ENCODE measurements around the gene CEPT1.
"Not testable (repeated sequence)": the region's sequence is repeated elsewhere in the genome, so short reads cannot be mapped to it uniquely, and the experiment has no call there.

The CEPT1 gene

DNA sequence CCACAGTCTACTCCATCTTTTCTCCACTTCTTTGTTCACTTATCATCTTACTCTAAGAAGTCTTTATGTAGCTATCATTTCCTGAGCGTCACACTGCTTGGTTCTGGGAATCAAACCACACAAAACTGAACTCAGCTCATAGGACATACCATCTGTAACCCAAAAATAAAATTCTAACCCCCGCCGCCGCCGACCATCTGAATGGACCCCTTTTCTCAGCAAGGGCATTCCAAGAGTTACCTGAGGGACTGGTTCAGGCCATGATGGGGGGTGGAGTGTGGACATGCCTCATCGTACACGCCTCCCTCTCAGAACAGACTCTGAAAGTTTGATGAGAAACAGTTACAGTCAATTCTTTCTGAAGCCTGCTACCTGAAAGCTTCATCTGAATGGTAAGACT lies 74.9 kb downstream of the CEPT1 start:
- H3K27ac ChIP-seq = no peak overlapping the region
- intact Hi-C loops (cut with DNase I; ENCODE audit: low total_unique reads) = no loop called here
- no peaks in the 10 kb centered on the region for H3K4me1 ChIP-seq
- H3K4me3 ChIP-seq = no peak overlapping the region
- H3K27me3 ChIP-seq = peaks cover 0 to 3% of the 10 kb centered on the region in 2 donors
- DNase-seq = no peak
- TF ChIP-seq, protein P1, sequence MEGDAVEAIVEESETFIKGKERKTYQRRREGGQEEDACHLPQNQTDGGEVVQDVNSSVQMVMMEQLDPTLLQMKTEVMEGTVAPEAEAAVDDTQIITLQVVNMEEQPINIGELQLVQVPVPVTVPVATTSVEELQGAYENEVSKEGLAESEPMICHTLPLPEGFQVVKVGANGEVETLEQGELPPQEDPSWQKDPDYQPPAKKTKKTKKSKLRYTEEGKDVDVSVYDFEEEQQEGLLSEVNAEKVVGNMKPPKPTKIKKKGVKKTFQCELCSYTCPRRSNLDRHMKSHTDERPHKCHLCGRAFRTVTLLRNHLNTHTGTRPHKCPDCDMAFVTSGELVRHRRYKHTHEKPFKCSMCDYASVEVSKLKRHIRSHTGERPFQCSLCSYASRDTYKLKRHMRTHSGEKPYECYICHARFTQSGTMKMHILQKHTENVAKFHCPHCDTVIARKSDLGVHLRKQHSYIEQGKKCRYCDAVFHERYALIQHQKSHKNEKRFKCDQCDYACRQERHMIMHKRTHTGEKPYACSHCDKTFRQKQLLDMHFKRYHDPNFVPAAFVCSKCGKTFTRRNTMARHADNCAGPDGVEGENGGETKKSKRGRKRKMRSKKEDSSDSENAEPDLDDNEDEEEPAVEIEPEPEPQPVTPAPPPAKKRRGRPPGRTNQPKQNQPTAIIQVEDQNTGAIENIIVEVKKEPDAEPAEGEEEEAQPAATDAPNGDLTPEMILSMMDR (IDR thresholded peaks at IDR 0.05) = no peak
- no peaks in the 10 kb centered on the region for H3K36me3 ChIP-seq
- H3K9me3 ChIP-seq = no peaks in the 10 kb centered on the region

- H3K9me3 ChIP-seq; H3K27me3 ChIP-seq; DNase-seq; intact Hi-C loops (cut with DNase I; ENCODE audit: low total_unique reads); H3K36me3 ChIP-seq; H3K4me1 ChIP-seq; H3K27ac ChIP-seq; H3K4me3 ChIP-seq: not testable (repeated sequence)
Measured at GRCh38 chr1:111215285-111215684, 75.3 kb downstream of the CEPT1 start.

DNA sequence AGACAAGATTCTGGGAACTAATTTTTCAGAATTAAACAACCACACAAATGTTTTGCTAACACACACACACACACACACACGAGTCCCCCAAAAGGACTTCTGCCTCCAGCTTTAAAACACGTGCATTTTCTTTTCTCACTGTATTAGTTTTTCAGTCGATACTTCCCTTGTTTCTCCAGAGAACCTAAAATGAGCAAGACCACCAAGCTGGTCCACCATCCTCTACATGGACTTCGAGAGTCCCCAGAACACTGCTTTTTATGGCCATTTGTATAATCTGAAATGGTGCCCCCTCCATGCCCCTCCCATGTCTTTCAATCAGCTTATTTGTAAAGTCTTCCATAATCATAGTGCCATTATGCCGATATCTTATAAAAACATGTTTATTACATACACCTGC lies 76.7 kb downstream of the CEPT1 start:
- TF ChIP-seq, protein P1 (IDR thresholded peaks at IDR 0.05) = no peak
- H3K4me1 ChIP-seq = no peaks in the 10 kb centered on the region
- no peak overlapping the region for H3K27ac ChIP-seq
- H3K4me3 ChIP-seq = no peak overlapping the region
- no peaks in the 10 kb centered on the region for H3K9me3 ChIP-seq
- H3K27me3 ChIP-seq = no peaks in the 10 kb centered on the region
- intact Hi-C loops (cut with DNase I; ENCODE audit: low total_unique reads) = no loop called here
- no peaks in the 10 kb centered on the region for H3K36me3 ChIP-seq
- DNase-seq = no peak

- Histone ChIP-seq H3K27ac (no peak overlapping the region), H3K27me3 (no peaks in the 10 kb centered on the region), H3K4me3 (no peak overlapping the region), H3K4me1 (peaks cover 0 to 2% (median under 1%) of the 10 kb centered on the region in 4 donors), H3K36me3 (no peaks in the 10 kb centered on the region), H3K9me3 (no peaks in the 10 kb centered on the region)
- intact Hi-C loops (cut with DNase I; ENCODE audit: low total_unique reads) = no loop called here
- TF ChIP-seq, protein P1 (IDR thresholded peaks at IDR 0.05) = no peak
- DNase-seq = no peak
Measured at GRCh38 chr1:111217183-111217910, 77.3 kb downstream of the CEPT1 start.

DNA sequence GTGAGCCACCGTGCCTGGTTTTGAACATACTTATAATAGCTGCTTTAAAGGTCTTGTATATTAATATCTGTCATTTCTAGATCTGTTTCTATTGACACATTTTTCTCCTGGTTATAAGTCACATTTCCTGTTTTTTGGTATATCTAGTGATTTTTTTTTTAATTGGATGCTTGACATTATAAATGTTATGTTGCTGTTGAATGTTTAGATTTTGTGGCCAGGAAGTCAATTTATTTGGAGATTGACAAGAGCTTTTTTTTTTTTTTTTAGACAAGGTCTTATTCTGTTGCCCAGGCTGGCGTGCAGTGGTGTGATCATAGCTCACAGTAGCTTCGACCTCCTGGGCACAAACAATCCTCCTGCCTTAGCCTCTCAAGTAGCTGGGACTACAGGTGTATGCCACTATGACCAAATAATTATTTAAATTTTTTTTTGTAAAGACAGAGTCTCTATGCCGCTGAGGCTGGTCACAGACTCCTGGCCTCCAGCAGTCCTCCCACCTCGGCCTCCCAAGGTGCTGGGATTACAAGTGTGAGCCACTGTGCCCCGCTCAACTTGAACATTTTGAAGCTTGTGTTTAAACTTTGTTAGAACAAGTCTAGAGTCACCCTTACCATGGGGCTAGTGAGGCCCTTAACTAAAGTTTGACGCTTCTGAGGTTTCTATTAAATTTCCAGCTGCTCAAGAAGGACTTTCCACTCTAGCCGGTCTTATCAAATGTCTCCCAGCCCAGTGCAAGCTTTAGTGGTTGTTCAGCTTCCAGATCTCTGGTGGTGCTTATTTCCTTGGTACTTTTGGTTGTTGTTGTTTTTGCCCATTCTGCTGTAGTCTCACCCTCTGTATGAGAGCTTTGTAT lies 78.9 kb downstream of the CEPT1 start:
- Histone ChIP-seq H3K4me3 (no peak overlapping the region), H3K9me3 (no peaks in the 10 kb centered on the region), H3K36me3 (no peaks in the 10 kb centered on the region), H3K27ac (no peak overlapping the region), H3K27me3 (no peaks in the 10 kb centered on the region), H3K4me1 (peaks cover 0 to 9% (median 4%) of the 10 kb centered on the region in 4 donors)
- TF ChIP-seq, protein P1 (IDR thresholded peaks at IDR 0.05) = no peak
- DNase-seq = no peak
- intact Hi-C loops (cut with DNase I; ENCODE audit: low total_unique reads) = no loop called here

Data from tibial artery (tissue), 4 donors.